ENCODE measurements around the gene YY1AP1. TPM values are rescaled to one million over a fixed set of nuclear protein-coding genes. Genes with fewer than 3 reads are reported as not detected.

YY1AP1 gene
- total RNA-seq, 4 donors from 2014 or later: 64.5 to 144 (median 84.3) TPM

DNA sequence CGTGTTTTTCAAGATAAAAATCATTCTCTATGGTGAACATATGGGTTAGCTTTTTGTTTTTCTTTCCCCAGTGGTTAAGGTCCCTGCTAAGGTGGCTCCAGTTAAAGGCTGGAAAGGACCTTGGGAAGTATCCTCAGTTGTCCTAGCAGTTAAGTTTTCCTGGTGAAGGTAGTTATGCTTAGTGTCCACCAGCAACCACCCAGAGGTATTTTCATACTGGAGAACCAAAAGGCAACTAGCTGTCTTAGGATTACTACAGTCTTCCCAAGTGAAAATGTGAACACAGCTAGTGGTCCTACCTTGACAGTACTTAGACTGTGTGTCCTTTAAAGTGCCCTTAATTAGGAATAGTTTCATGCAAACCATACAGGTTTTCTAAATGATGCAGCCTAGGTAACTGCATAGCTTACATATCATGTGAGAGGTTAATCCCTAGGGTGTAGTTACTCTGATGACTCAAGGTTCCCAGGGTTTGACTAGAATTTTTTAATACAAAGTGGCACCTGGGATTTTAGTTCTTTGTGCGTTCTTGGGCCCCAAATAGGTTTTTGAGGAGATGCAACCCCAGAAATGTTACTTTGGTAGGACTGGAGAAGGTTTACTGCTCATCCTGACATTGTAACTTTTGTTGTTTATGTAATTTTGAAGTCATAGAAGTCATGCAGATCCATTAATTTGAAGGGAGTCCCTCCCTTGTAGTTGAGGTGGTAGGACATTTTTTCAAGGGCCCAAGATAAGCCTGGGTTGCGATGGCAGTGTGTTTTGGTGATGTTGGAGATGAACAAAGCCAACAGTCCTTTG, 36.5 kb downstream of the YY1AP1 start:
- Histone ChIP-seq H3K4me1 (no peaks in the 10 kb centered on the region), H3K36me3 (no peaks in the 10 kb centered on the region), H3K27ac (no peak overlapping the region), H3K27me3 (no peaks in the 10 kb centered on the region), H3K9me3 (no peaks in the 10 kb centered on the region), H3K4me3 (no peak overlapping the region)
- TF ChIP-seq, protein P1, sequence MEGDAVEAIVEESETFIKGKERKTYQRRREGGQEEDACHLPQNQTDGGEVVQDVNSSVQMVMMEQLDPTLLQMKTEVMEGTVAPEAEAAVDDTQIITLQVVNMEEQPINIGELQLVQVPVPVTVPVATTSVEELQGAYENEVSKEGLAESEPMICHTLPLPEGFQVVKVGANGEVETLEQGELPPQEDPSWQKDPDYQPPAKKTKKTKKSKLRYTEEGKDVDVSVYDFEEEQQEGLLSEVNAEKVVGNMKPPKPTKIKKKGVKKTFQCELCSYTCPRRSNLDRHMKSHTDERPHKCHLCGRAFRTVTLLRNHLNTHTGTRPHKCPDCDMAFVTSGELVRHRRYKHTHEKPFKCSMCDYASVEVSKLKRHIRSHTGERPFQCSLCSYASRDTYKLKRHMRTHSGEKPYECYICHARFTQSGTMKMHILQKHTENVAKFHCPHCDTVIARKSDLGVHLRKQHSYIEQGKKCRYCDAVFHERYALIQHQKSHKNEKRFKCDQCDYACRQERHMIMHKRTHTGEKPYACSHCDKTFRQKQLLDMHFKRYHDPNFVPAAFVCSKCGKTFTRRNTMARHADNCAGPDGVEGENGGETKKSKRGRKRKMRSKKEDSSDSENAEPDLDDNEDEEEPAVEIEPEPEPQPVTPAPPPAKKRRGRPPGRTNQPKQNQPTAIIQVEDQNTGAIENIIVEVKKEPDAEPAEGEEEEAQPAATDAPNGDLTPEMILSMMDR (IDR thresholded peaks at IDR 0.05): no peak
- no peak for TF ChIP-seq POLR2A (IDR thresholded peaks at IDR 0.05)
- no peak for DNase-seq

DNA sequence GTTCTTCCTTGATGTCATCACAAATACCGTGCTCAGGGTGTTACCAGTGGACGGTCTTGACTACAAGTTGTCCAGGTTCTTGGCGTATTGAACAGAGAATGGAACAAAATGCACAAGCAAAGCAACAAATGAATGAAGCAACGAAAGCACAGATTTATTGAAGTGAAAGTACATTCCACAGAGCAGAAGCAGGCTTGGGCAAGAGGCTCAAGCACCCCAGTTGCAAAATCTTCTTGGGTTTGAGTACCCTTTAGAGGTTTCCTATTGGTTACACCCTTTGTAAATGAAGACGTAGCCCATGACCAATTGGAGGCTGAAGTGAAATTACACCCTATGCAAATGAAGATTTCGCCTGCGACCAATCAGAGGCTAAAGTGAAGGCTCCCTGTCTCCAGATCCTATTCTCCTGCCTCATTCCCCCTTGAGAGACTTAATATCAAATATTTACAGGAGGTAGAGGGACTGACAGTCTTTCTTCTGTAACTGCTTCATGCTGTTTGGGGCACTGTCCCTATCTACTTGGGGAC, 38.3 kb downstream of the YY1AP1 start:
- H3K27me3 ChIP-seq: no peaks in the 10 kb centered on the region
- no peak for DNase-seq
- no peak overlapping the region for H3K4me3 ChIP-seq
- H3K9me3 ChIP-seq: no peaks in the 10 kb centered on the region
- no peaks in the 10 kb centered on the region for H3K4me1 ChIP-seq
- no peaks in the 10 kb centered on the region for H3K36me3 ChIP-seq
- TF ChIP-seq, protein P1 (IDR thresholded peaks at IDR 0.05): no peak
- no peak for TF ChIP-seq POLR2A (IDR thresholded peaks at IDR 0.05)
- H3K27ac ChIP-seq: no peak overlapping the region

DNA sequence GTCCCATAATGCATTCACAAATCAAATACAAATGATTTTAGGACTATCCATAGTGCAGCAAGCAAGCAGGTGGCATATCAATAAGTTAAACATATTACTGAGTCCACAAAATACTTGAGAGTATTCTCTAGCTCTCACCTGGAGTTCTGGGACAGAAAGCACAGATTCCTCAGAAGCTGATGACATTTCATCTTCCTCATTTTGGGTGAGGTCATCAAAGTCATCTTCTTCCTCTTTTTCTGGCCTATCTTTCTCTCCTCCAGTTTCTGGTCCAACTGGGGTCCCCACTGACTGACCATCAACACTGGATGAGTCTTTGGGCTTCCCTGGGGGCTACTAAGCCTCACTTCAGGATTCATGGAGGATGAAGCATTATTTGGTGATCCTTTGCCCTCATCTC, 38.9 kb downstream of the YY1AP1 start:
- TF ChIP-seq POLR2A (IDR thresholded peaks at IDR 0.05): no peak
- TF ChIP-seq, protein P1 (IDR thresholded peaks at IDR 0.05): no peak
- no peak for DNase-seq
- Histone ChIP-seq H3K4me3 (no peak overlapping the region), H3K9me3 (no peaks in the 10 kb centered on the region), H3K36me3 (no peaks in the 10 kb centered on the region), H3K4me1 (no peaks in the 10 kb centered on the region), H3K27me3 (no peaks in the 10 kb centered on the region), H3K27ac (no peak overlapping the region)

DNA sequence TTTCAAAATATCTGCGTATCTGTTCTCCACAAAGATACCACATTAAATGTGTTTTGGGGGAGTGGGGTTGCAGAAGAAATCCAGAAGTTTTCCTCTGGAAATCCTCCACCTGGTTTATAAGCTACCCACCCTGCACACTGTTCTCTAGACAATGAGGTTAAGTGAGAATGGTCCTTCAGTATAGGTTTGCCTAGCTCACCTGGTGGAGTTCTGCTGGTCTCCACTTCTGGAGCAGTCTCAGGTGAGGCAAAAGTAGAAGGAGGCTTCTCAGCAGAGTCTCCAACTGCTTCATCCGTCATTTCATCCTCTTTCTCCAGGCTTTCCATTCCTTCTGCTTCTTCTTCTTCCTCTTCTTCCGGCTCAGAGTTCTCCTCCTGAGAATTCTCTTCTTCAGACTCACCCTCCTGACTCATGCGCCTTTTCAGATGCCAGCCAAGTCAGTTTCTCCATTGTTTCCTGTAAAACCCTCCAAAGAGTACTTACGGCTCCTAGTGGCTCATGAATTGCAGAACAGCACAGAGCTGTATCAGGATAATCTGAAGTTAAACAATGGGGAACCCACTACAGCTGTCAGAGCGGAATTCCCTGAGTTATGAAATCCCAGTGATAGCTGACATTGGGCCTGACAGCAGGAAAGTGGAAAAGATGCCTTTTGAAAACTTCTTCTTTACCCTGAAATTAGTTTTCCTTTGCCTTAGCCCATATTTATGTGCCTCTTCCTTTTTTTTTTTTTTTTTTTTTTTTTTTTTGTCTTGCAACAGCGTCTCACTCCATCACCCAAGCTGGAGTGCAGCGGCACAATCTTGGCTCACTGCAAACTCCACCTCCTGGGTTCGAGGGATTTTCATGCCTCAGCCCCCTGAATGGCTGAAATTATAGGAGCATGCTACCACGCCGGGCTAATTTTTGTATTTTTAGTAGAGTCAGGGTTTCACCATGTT, 40.1 kb downstream of the YY1AP1 start:
- Histone ChIP-seq H3K27ac (peak overlapping the region in 2 of 4 donors; percentile 38 to 60), H3K27me3 (no peaks in the 10 kb centered on the region), H3K9me3 (no peaks in the 10 kb centered on the region), H3K36me3 (no peaks in the 10 kb centered on the region), H3K4me1 (no peaks in the 10 kb centered on the region), H3K4me3 (peak overlapping the region in 2 of 4 donors; percentile 33)
- DNase-seq: peak in 1 of 3 donors; percentile 51
- no peak for TF ChIP-seq POLR2A (IDR thresholded peaks at IDR 0.05)
- TF ChIP-seq, protein P1 (IDR thresholded peaks at IDR 0.05): peak in 4 of 6 experiments; percentile 18 to 70 (median 58)

DNA sequence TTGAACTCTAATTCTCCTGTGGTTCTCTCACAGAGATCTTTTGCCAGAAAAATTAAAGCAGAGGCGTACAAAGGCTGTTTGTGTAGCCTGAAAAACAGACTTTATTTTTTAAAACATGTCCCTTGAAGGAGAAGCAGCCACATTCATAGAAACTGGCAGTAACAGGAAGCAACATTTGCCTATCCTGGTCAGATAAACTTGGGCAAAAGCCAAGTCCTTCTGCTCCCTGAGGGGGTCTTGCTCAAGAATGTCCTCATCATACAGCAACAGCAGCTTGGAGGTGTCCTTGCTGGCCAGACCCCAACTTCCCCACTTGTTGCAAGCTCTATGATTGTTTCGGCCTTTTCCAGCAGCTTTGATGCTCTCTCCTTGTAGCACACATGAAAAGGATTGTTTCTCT, 42.3 kb downstream of the YY1AP1 start:
- Histone ChIP-seq H3K9me3 (peaks cover 0 to 5% (median 2%) of the 10 kb centered on the region in 4 donors), H3K27ac (no peak overlapping the region), H3K4me1 (no peaks in the 10 kb centered on the region), H3K27me3 (no peaks in the 10 kb centered on the region), H3K36me3 (no peaks in the 10 kb centered on the region), H3K4me3 (no peak overlapping the region)
- DNase-seq: no peak
- TF ChIP-seq, protein P1 (IDR thresholded peaks at IDR 0.05): no peak
- TF ChIP-seq POLR2A (IDR thresholded peaks at IDR 0.05): no peak
